HG03571 (cell line): Measurements from ENCODE around the gene COL18A1.

ENCODE experiments used
- ATAC-seq: cut with Tn5 transposase; IDR thresholded peaks from one replicate; pipeline ENCODE4 v1.9.1; 2021; ENCODE audit not compliant: unreplicated experiment

Gene COL18A1

DNA sequence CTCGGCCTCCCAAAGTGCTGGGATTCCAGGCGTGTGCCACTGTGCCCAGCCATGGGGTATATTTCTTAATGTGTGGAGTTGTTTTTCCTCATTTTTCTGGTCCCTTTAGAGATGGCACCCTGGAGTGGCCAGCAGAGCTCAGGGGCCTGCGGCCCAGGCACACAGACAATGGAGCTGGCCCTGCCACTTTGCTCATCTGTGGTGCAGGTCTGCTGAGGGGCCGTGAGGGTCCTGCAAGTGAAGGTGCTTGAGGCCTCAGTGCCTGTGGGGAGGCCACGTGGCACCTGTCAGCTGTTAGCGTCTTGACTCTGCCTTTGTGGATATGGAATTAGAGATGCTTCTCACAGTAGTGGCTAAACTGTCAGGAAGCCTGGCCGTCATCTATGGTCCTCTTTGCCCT lies 7.5 kb downstream of the COL18A1 start:
- ATAC-seq, result no peak

DNA sequence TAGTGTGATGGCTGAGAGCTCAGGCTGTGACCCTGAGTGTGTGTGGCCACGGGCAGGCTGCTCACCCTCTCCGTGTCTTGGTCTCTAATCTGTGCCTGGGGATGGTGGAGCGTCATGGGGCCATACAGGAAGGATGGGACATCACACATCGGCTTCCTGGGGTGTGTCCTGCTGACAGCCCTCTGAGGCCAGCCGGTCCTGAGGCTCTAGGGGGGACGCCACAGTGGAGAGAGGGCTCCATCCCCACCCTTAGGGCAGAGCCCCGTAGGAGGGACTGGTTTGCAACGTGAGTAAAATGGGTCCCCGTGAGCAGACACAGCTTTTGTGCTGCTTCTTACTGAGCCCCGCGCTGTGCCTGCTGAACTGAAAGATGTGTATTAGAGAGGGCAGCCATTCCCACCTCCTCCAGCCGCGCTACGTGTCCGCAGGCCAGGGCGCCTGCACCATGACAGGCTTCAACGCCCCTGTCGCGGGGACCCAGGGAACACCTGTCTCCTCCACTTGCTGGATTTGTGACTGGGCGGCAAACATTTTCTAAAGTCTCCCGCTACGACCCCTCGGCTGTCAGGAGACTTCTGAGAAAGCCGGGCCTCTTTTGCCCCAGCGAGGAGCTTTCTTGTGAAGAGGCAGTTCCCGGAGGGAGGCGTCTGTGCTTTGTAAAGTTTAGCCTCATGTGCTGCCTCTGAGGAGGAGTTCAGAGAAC lies 8.1 kb downstream of the COL18A1 start:
- ATAC-seq, result no peak

DNA sequence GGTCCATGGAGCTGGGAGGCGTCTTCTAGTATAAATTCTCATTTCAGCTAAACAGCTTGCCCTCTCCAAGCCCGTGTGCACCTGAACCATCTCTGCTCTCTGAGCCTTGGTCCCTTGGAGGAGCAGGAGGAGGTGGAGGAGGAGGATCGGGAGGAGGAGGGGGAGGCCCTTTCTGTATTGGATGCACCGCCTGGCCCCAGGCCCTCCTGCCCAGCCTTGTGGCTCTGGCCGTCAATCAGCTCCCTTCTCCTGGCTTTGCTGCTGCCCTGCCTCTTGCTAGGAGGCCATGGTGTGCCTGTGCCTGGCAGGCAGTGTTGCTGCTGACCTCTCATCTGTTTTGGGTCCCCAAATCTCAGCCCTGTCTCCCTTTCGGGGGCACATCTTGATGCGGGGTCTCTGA lies 9.0 kb downstream of the COL18A1 start:
- no peak for ATAC-seq

DNA sequence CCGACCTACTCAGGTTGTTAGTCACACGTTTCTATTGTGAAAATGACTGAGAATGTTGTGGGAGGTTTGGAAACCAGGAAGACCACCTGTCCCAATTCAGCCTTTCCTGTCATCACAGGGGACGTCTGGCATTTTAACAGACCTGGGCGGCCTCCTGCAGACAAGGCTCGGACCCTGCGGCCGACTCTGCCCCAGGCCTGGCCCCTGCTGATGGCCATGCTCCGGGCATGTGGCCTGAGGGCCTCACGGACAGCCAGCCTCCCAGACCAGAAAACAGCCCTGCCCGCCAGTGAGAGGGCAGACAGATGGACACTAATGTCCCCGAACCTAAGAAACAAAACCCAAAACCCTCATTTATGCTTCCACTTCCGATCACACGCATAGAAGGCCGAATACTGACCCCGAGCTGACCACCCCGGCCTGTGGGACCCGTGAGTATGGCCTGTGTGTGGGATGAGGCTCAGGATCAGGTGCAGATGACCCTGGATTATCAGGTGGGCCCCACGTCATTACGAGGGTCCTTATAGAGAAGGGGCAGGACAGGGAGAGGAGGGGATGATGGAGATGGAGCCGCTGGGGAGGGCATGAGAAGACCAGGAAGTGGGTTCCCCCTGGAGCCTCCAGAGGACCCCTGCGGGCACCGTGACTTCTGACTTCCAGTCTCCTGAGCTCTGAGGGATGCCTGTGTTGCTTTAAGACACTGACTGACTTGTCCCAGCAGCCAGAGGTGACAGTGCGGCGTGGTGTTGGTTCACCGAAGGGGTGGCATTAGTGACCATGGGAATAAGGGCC lies 9.6 kb downstream of the COL18A1 start:
- no peak for ATAC-seq

DNA sequence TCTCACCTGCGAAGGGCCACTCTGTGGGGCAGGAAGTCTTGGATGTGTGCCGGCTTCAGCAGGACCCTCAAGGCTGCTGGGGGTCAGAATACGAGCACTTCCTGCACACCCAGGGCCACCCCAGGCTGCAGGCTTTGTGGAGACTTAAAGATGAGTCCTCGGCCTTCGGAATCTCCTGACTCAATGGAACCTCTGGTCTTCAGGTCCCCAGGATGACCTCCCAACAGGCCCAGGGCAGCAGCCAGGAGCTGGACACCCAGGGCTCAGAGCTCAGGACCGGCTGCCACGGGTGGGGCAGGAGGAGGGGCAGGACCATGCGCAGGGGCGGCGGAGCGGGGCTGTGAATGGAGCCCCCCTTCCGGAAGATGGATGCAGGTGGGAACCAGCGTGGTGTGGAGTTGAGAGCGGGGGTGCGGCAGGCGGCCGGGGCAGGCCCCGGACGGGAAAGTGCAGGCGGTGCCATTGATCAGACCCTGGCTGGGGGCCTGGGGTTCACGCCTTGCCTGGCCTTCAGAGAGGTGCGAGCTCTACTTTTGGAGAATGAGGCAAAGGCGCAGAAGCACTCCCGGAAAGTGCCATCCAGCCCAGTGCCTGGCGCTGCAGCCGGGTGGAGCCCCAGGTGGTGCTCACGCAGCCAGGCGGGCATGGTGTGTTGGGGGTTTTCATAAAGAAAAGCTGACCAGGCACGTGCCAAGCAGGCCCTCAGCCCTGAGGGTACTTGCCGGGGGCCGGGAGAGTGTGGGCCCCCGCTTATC lies 10.4 kb downstream of the COL18A1 start:
- no peak for ATAC-seq

DNA sequence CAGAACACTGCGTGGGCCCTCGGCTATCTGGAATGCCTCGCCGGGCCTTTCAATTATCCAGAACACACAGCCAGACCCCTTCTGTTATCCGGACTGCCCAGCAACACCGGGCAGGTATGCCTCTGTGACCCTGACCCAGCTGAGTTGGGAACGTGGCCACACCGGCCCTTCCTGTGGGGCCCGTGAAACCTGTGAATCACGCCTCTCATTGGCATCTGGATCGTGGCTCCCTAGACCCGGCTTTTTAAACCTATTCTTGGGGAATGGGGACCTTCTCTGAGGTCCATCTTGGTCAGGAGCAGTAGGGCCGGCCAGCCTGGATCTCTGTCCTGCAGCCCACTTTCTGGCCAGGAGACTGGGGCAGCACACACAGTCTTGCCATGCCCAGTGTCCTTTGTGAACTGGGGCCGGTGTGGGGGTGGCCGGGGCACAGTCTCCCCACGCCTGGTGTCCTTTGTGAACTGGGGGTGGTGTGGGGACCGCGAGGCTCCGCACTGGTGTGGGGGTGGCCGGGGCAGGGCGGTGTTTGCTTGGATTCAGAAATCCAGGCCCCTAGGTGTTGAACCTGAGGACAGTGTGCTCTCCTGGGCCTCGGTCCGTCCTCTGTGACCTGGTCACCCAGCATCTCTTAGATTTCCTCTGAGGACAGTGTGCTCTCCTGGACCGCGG lies 11.1 kb downstream of the COL18A1 start:
- ATAC-seq, result no peak

DNA sequence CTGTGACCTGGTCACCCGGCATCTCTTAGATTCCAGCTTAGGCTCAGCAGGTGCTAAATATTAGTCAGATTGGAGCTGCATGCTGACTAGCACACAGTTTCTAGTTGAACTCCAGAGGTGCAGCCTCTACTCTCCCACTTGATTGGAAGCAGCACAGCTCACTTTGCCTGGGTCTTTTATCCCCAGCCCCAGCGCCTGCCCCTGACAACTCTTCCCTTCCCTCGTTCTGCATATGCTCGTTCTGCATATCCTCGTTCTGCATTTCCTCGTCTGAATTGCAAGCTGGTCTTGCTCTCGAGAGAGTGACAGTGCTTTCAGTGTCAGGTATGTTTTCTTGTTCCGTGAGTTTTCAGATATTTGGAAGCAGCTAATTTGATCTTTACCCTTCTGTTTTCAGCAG lies 11.7 kb downstream of the COL18A1 start:
- no peak for ATAC-seq

DNA sequence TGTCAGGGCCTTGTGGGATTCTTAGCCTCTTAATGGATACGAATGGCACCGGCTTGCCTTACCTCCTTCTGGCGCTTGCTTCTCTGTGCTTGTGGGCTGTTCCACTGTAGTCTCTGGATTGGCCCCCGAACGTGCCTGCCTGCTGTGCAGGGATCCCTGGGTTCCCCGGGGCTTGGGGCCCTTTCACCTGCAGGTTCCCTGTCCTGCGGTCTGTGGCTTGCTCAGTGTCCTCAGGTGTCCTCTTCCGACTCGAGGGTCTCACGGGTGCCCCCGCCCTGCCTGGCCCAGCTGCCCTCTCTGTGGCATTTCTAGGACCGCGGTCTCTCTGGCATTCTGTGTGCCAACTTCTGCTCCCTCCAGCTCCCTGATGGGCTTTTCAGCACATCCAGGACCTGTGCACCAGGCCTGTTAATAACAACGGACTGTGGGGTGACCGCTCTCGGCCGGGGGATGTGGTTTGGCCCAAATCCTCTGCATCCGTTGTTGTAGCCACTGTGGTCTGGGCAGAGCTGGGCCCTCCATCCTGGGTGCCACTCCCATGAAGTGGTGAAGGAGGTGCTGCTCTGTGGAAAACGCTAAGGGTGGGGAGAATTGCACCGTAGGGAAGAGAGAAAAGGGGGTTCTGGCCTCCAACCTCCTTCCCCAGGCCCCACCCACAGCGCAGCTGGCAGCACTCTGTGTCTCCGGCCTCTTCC lies 12.4 kb downstream of the COL18A1 start:
- no peak for ATAC-seq

DNA sequence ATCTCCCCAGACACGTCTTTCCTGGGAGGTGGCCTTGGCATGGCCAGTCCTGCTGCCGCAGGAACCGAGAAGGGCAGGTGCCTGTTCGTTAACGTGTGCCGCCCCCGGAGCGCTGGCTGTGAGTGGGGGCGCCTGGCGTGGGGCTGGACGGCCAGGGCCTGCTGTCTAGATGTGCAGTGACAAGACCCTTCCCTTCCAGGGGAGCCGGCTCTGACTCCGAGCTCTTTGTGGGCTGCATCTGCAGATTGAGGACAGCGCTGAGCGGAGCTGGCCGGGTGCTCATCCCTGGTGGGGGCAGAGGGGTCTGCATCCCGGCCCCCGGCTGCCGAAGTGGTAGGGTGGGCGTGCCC lies 13.0 kb downstream of the COL18A1 start:
- no peak for ATAC-seq

DNA sequence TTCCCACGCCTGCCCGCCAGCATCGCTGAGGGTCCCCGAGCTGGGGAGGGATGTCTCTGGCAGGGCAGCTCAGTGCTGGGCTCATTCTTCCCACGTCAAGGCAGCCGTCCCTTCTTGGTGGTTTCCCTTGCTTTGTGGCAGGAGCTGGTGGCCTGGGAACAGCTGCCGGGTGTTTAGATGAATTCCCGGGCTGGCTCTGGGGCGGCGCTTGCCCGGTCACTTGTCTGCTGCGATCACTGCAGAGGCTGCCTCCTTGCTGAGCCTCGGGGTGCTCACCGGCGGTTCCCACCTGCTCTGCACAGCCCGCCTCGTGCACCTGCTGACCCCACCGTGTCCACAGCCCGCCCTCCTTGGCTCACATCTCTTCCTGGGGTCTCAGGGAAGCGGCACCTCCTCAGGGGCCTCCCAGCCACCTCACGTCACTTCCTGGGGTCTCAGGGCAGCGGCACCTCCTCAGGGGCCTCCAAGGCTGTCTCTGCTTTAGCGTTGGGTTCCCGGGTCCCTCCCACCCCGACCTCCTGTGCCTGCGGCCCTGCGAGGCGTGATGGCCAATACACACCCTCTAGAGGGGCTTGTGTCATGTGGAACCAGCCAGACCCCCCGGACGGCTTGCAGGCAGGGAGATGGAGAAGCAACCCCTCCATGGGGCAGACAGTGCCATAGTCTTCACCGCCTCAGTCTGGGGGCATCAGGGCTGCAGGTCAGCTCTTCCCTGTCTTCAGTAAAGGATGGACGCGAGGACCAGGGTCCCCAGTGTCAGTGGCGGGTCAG lies 13.5 kb downstream of the COL18A1 start:
- no peak for ATAC-seq

DNA sequence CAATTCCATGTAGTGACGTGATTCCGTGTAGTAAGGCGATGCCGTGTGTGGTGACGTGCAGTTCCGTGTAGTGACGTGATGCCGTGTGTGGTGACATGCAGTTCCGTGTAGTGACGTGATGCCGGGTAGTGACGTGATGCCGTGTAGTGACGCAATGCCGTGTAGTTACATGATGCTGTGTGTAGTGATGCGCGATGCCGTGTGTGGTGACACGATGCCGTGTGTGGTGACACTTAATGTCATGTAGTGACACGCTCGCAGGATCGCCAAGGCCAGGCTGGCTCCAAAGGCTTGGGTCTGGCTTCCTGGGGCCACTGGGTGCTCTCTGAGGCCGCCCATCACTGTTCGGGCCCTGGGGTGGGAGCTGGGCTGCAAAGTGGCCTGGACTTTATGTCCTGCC lies 14.2 kb downstream of the COL18A1 start:
- ATAC-seq, result no peak

DNA sequence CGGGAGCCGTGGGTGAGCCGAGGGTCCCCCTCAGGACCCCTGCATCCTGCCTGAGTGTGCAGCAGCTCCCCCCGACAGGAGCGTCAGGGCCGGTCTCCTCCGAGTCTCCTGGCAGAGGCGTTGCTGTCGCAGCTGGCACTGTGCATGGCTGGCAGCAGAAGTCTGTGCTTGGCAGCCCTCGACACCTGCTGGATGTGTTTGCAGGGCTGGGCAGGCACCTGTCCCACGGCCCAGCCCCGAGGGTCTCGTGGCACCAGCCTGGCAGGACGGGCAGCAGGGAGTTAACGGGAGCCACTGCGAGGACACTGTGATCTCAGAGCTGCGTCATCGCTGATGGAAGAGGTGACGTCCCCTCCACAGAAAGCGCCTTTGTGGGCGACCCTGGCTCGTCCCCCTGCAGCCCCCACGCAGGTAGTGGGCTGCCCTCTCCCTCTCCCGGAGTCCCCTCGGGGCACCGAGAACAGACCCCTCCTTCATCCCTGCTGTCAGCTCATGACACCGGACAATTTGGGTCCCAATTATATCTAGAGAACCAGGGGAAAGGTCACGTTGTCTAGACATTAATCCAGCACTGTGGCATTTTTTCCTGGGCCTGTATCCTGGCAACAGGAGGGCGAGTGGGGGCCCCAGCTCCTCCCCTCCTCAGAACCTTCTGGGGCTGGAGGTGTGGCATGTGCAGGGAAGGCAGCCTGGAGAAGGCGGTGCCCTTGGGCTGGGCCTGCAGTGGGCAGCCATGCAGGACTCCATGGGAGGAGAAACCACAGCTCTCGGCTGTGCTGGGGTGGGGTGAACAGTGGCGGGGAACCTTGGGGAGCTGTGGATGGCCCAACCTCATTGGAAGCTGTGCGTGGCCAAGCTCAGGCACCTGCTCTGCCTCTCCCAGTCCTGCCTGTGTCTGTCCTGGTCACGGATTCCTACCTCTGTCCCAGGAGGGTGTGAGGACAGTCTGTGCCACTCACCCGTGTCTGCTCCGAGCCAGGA lies 15.4 kb downstream of the COL18A1 start:
- ATAC-seq, result no peak

DNA sequence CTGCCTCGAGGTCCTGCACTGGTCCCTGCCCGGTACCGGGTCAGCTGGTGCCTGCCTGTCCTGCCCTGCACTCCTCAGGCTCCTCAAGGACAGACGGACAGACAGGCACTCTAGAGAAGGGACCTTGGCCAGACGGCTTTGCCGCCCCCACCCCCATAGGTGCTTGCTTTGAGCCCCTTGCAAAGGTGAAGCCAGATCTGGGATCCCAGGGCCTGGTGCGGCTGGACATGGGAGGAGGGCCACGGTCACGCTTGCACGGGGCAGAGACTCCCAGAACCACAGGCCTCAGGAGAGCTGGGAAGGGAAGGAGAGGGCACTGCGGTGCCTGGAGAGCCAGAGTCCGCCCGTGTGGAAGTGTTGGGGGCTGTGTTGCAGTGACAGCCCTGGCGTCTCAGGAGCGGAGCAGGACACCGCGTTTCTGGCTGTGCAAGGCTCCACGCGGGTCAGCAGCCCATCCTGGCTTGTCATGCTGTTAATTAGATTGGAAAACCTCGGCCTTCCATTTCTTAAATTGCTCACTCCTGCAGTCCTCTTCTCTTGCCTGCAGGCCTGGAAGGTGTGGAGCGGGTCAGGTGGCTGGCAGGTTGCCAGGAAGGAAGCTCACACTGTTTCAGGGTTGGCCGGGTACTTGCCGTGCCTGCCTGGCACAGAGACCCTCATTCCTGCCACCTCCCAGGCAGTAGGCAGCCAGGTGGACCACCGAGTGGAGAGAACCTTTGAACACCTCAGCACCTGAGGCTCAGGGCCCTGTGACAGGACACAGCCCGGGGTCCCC lies 16.3 kb downstream of the COL18A1 start:
- no peak for ATAC-seq

DNA sequence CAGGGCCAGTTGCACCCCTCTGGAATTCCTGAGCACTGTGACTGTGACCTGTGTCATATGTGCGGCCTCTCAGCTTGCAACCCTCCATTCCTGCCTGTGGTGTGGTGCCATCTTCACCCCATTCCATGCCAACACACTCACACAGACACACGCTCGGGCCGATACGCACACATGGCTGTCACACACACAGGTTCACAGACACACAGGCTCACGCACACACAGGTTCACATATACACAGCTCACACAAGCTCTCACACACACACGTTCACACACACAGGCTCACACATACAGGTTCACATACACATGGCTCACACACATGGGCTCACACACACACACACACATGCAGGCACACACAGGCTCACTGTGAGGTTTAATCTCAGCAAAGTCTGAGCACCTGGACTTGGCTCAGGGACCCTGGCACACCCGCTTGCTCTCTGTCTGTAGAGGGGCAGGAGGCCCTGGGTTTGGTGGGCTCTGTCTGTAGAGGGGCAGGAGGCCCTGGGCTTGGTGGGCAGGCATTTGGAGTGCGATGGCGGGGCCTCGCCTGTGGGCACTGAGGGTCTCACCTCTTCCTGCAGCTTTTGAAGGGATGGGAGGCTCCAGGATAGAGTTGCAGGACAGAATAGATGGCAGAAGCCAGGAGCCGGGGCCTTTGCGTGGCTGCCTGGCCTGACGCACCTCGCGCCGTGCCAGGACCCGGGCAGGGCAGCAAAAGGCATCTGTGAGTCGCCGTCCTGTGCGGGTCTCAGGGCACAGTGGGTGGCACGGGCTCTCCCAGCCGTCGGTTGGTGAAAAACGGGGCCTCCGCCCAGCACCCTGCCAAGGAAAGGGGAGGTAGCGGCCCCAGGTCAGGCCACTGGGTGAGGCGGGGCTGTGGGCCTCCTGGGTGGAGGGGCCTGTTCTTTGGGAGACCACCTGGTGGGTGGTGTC lies 17.1 kb downstream of the COL18A1 start:
- no peak for ATAC-seq

DNA sequence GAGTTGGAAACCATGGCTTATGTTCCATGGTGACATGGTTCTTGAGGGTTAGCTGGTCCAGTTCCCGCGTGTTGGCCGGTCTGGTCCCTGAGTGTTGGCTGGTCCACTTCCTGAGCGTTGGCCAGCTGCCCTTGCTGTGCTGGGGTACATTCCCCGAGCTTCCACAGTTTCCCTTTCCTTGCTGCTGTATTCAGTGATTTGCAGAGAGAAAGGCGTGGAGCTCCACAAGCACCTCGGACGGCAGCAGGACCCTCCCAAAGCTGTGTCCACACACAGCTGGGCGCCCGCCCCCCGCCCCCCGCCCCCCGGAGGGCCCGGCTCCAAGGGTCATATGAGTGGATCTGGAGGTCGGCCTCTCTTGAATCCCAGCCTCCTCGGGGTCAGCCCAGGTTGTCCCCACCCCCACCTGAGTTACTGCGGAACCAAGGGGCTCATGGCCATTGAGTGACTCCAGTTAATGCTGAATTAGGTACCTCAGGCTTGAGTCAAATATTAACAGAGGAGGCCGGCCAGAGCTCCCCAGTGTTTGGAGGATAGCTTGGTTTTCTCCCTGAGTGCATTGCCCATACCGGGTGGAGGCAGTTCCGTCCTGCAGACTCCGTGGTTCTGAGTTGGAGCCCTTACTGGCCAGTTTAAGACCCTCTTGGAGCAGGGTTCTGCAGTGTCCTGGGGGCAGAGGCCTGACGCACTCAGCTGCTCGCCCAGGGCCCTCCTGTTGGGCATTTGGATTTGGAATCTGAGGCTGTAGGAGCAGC lies 18.4 kb downstream of the COL18A1 start:
- ATAC-seq, result no peak
